Neural cell (in vitro differentiated cells): ENCODE results near the gene RMRP. TPM values are rescaled to one million over a fixed set of nuclear protein-coding genes. Genes with fewer than 3 reads are reported as not detected.

Experiments
- H2AFZ ChIP-seq: fragments of 200-600, 300-800 bp; sonication (generic), shearing (Covaris generic); 2 replicates; pipeline ENCODE4 v1.6.0; 2014; ENCODE audit warnings: low read depth, mild to moderate bottlenecking, antibody characterized with exemption, low read length, moderate library complexity
- H3F3A ChIP-seq: fragments of 200-600 bp; shearing (Covaris generic); 2 replicates; pipeline ENCODE4 v1.6.1; 2016; ENCODE audit warnings: mild to moderate bottlenecking, moderate library complexity, mixed read lengths, antibody characterized with exemption, low read length; ENCODE audit not compliant: insufficient read depth, poor library complexity, severe bottlenecking
- H3K27ac ChIP-seq: fragments of 200-600, 300-800 bp; sonication (generic), shearing (Covaris generic); 2 replicates; pipeline ENCODE4 v1.5.1; 2014; ENCODE audit warnings: mild to moderate bottlenecking, low read length, moderate library complexity
- H3K27me3 ChIP-seq: fragments of 300-800, 200-600 bp; sonication (generic), shearing (Covaris generic); 2 replicates; pipeline ENCODE4 v1.6.0; 2014; ENCODE audit warnings: mild to moderate bottlenecking, low read depth, low read length, moderate library complexity; ENCODE audit not compliant: insufficient read depth
- H3K36me3 ChIP-seq: fragments of 300-800, 200-600 bp; sonication (generic), shearing (Covaris generic); 2 replicates; pipeline ENCODE4 v1.5.1; 2014; ENCODE audit warnings: mild to moderate bottlenecking, antibody characterized with exemption, low read length, moderate library complexity; ENCODE audit not compliant: insufficient read depth
- H3K4me2 ChIP-seq: fragments of 300-800, 200-600 bp; sonication (generic), shearing (Covaris generic); 2 replicates; pipeline ENCODE4 v1.6.0; 2014; ENCODE audit warnings: mild to moderate bottlenecking, low read length
- H3K4me3 ChIP-seq: fragments of 300-800, 200-600 bp; sonication (generic), shearing (Covaris generic); 2 replicates; pipeline ENCODE4 v1.5.1; 2014; ENCODE audit warnings: mild to moderate bottlenecking, low read length, moderate library complexity
- H3K79me2 ChIP-seq: fragments of 200-600 bp; shearing (Covaris generic); replicated peaks from 2 replicates; pipeline ENCODE4 v1.6.0; 2014; ENCODE audit warnings: mild to moderate bottlenecking, low read length, moderate library complexity; ENCODE audit not compliant: insufficient read depth
- H3K9ac ChIP-seq: fragments of 300-800, 200-600 bp; sonication (generic), shearing (Covaris generic); 2 replicates; pipeline ENCODE4 v1.6.1; 2016; ENCODE audit warnings: mild to moderate bottlenecking, low read length, mixed read lengths
- H3K9me2 ChIP-seq: fragments of 200-600 bp; shearing (Covaris generic); 2 replicates; pipeline ENCODE4 v1.6.1; 2016; ENCODE audit warnings: mild to moderate bottlenecking, low read length, mixed read lengths; ENCODE audit not compliant: insufficient read depth
- H3K9me3 ChIP-seq: fragments of 200-600, 300-800 bp; sonication (generic), shearing (Covaris generic); 2 replicates; pipeline ENCODE4 v1.6.1; 2016; ENCODE audit warnings: mild to moderate bottlenecking, mixed run types, low read length, moderate library complexity, mixed read lengths
- H4K20me1 ChIP-seq: fragments of 200-600 bp; shearing (Covaris generic); 2 replicates; pipeline ENCODE4 v1.6.1; 2016; ENCODE audit warnings: mild to moderate bottlenecking, mixed run types; ENCODE audit not compliant: insufficient read depth
- CTCF ChIP-seq: fragments of 450-650 bp; IDR thresholded peaks from 2 replicates; pipeline ENCODE4 v1.5.1; 2014; ENCODE audit warnings: antibody characterized with exemption, mild to moderate bottlenecking, moderate library complexity; ENCODE audit not compliant: poor library complexity, severe bottlenecking
- EP300 ChIP-seq: fragments of 450-650 bp; conservative IDR thresholded peaks from 2 replicates; pipeline ENCODE4 v1.6.1; 2014; ENCODE audit warnings: antibody characterized with exemption, mild to moderate bottlenecking, moderate library complexity; ENCODE audit not compliant: poor library complexity, severe bottlenecking
- EZH2 ChIP-seq: fragments of 200-600, 300-800 bp; shearing (Covaris generic), sonication (generic); IDR thresholded peaks from 2 replicates; pipeline ENCODE4 v1.6.1; 2014; ENCODE audit warnings: antibody characterized with exemption, low read length, borderline replicate concordance, mild to moderate bottlenecking; ENCODE audit not compliant: insufficient read depth, poor library complexity, severe bottlenecking
- MXI1 ChIP-seq: fragments of 450-650 bp; conservative IDR thresholded peaks from 2 replicates; pipeline ENCODE4 v1.6.1; 2014; ENCODE audit warnings: antibody characterized with exemption, mild to moderate bottlenecking; ENCODE audit not compliant: poor library complexity, severe bottlenecking
- POLR2AphosphoS5 ChIP-seq: IDR thresholded peaks from 2 replicates; pipeline ENCODE4 v1.6.1; 2012
- RAD21 ChIP-seq: fragments of 450-650 bp; conservative IDR thresholded peaks from 2 replicates; pipeline ENCODE4 v1.6.1; 2014; ENCODE audit warnings: antibody characterized with exemption, mild to moderate bottlenecking, moderate library complexity
- REST ChIP-seq: IDR thresholded peaks from 2 replicates; pipeline ENCODE4 v1.6.1; 2012; ENCODE audit warnings: borderline replicate concordance
- SMC3 ChIP-seq: fragments of 450-650 bp; conservative IDR thresholded peaks from 2 replicates; pipeline ENCODE4 v1.6.1; 2014; ENCODE audit warnings: antibody characterized with exemption, mild to moderate bottlenecking, moderate library complexity; ENCODE audit not compliant: poor library complexity
- TAF1 ChIP-seq: IDR thresholded peaks from 2 replicates; pipeline ENCODE4 v1.6.1; 2012; ENCODE audit warnings: low read depth
- polyA plus RNA-seq: library from polyadenylated mRNA; depleted of rRNA; stranded (reverse); fragments of >200 nt; gene quantifications from 2 replicates; pipeline ENCODE4 v1.2.3, GENCODE V29; 2014

RMRP gene
- polyA plus RNA-seq, 1 donor from 2014 or later: not detected

GRCh38 chr9:35658137-35658967, 533 bp upstream of the RMRP start, which contains the start of gene CCDC107:
Gene CCDC107 (plus strand): TSS chr9:35658292. CDS start chr9:35658380, 88 bp downstream.
- H3F3A ChIP-seq: no peaks in the 10 kb centered on the region
- peaks cover 8% of the 10 kb centered on the region for H3K36me3 ChIP-seq
- H3K9ac ChIP-seq: peak within 1 kb of the TSS; percentile 97
- peak within 1 kb of the TSS; percentile 88 for H2AFZ ChIP-seq
- TF ChIP-seq TAF1: peak; percentile 34
- TF ChIP-seq POLR2AphosphoS5: peak; percentile 83
- peak; percentile 66 for TF ChIP-seq REST
- peak; percentile 54 for TF ChIP-seq EP300
- no peak for TF ChIP-seq MXI1
- peak; percentile 75 for TF ChIP-seq RAD21
- TF ChIP-seq EZH2: no peak
- TF ChIP-seq CTCF: peak; percentile 96
- peak; percentile 72 for TF ChIP-seq SMC3
- no peaks in the 10 kb centered on the region for H3K9me2 ChIP-seq
- H4K20me1 ChIP-seq: no peaks in the 10 kb centered on the region
- no peaks in the 10 kb centered on the region for H3K9me3 ChIP-seq
- peaks cover 6% of the 10 kb centered on the region for H3K79me2 ChIP-seq
- H3K27ac ChIP-seq: peak within 1 kb of the TSS; percentile 97
- peak within 1 kb of the TSS; percentile 78 for H3K4me2 ChIP-seq
- no peaks in the 10 kb centered on the region for H3K27me3 ChIP-seq
- peak within 1 kb of the TSS; percentile 80 for H3K4me3 ChIP-seq

GRCh38 chr9:35656831-35657545, 831 bp downstream of the RMRP start:
- Histone ChIP-seq H3K27me3 (no peaks in the 10 kb centered on the region), H3K27ac (peak overlapping the region; percentile 97), H3K4me2 (peak overlapping the region; percentile 78), H3K9ac (peak overlapping the region; percentile 97), H3K9me2 (no peaks in the 10 kb centered on the region), H3K36me3 (peaks cover 8% of the 10 kb centered on the region), H2AFZ (no peak overlapping the region), H3K9me3 (no peaks in the 10 kb centered on the region), H3K79me2 (peaks cover 6% of the 10 kb centered on the region), H4K20me1 (no peaks in the 10 kb centered on the region), H3K4me3 (peak overlapping the region; percentile 80), H3F3A (no peaks in the 10 kb centered on the region)
- TF ChIP-seq MXI1: no peak
